SK-N-MC (cell line): ENCODE measurements around the gene CST8.

Experiments used
- EZH2 ChIP-seq: fragments of 200-600 bp; sonication (generic); IDR thresholded peaks from one replicate; pipeline ENCODE4 v1.6.1; 2017; ENCODE audit warnings: antibody characterized with exemption
- FOXP2 ChIP-seq: optimal IDR thresholded peaks from 2 replicates; pipeline ENCODE3; 2011; ENCODE audit warnings: mild to moderate bottlenecking, moderate library complexity; ENCODE audit not compliant: insufficient read depth; ENCODE audit errors: extremely low read length, control extremely low read depth
- POLR2AphosphoS5 ChIP-seq: IDR thresholded peaks from 2 replicates; pipeline ENCODE4 v1.6.1; 2012; ENCODE audit warnings: mild to moderate bottlenecking, low read depth, low read length, borderline replicate concordance

DNA sequence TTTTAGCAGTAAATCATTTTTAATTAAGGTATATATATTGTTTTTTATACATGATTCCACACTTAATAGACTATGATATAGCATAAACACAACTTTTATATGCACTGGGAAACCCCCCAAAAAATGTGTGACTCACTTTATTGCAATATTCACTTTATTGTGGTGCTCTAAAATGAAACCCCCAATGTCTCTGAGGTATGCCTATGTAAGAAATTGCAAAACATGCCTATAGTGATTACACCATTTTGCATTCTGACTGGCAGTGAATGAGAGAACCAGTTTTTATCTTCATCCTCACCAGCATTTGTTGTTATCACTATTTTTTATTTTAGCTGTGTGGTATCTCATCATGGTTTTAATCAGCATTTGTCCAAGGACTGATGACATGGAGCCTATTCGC lies 29.7 kb upstream of the CST8 start:
- TF ChIP-seq POLR2AphosphoS5 (no peak), EZH2 (no peak), FOXP2 (no peak)
